Esophagus squamous epithelium (tissue), 4 donors: ENCODE data around the gene SMPD3.

Experiments
- CTCF ChIP-seq, 6 experiments: fragments of 450-650 bp in 4 of 6; fragments of 200-600 bp in 2 of 6; sonication (generic) in 2 of 6; IDR thresholded peaks; one replicate each; pipeline ENCODE4 v1.5.1; 2016 to 2019; ENCODE audit warnings: antibody characterized with exemption in 6 of 6, mild to moderate bottlenecking in 4 of 6, moderate library complexity in 4 of 6
- POLR2A ChIP-seq, 4 donors: fragments of 450-650 bp; IDR thresholded peaks; one replicate each; pipeline ENCODE4 v1.6.1; 2017; ENCODE audit warnings: antibody characterized with exemption in 4 of 4, mild to moderate bottlenecking in 4 of 4, moderate library complexity in 3 of 4

DNA sequence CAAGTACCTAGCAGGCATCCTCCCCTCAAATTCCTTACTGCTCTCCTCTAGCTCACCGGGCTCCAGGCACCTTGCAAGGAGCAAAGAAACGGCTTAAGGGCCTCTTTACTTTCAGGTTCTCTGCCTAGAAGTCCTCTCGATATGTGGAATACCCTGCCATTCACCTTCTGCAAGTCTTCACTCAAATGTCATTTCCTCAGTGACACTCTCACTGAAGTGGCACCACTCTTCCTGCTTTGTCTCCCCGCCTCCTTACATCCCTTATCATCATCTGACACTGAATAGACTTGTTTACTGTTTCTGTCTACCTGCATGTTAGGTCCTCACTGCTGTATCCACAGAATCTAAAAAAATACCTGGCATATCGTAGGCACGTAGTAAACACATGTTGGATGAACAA is 138.5 kb downstream of the SMPD3 start:
- TF ChIP-seq CTCF (IDR thresholded peaks at IDR 0.05) (no peak), POLR2A (IDR thresholded peaks at IDR 0.05) (no peak)
